ENCODE measurements around the gene IGF2R. TPM values are rescaled to one million over a fixed set of nuclear protein-coding genes. Genes with fewer than 3 reads are reported as not detected.
A peak's percentile ranks its signal among the peaks of the same experiment; 100 is the strongest.

IGF2R gene
- total RNA-seq, 4 donors from 2014 or later: 48.8 to 106 (median 92.3) TPM

- Histone ChIP-seq H3K27me3 (no peaks in the 10 kb centered on the region), H3K4me1 (no peaks in the 10 kb centered on the region), H3K36me3 (no peaks in the 10 kb centered on the region), H3K9me3 (peaks cover 5 to 7% of the 10 kb centered on the region in 2 donors), H3K27ac (no peak overlapping the region), H3K4me3 (no peak overlapping the region)
- intact Hi-C loops (cut with DNase I; ENCODE audit: low total_unique reads): no loop called here
- TF ChIP-seq POLR2AphosphoS5 (IDR thresholded peaks at IDR 0.05): no peak
- TF ChIP-seq EP300 (IDR thresholded peaks at IDR 0.05; ENCODE audit: low read depth): no peak
- peak in 4 of 5 experiments; percentile 18 to 30 (median 25) for TF ChIP-seq CTCF (IDR thresholded peaks at IDR 0.05)
- no peak for TF ChIP-seq POLR2A (IDR thresholded peaks at IDR 0.05)
- no peak for DNase-seq
- 50 to 68% methylated on average over 2 to 11 of the region's 11 CpGs for WGBS, 2 donors (ENCODE audit: low coverage in 1 of 2)
- in situ Hi-C loops (cut with MboI; ENCODE audit: low pct_ligation_motif_present in 1 of 4, low pct_unique_long_range_greater_than_20kb in 1 of 4, low sequenced_read_pairs in 3 of 4): loop anchor here in 1 of 4 donors (25.0 kb wide), 1 partner anchor 779 kb away; the partner anchor contains the start of gene FNDC1
These were observed 27.4 kb upstream of the IGF2R start for GRCh38 chr6:159941286-159942113.

- Histone ChIP-seq H3K36me3 (no peaks in the 10 kb centered on the region), H3K4me3 (no peak overlapping the region), H3K9me3 (peaks cover 5 to 7% of the 10 kb centered on the region in 2 donors), H3K4me1 (no peaks in the 10 kb centered on the region), H3K27ac (no peak overlapping the region), H3K27me3 (no peaks in the 10 kb centered on the region)
- intact Hi-C loops (cut with DNase I; ENCODE audit: low total_unique reads): no loop called here
- TF ChIP-seq POLR2AphosphoS5 (IDR thresholded peaks at IDR 0.05) (no peak), POLR2A (IDR thresholded peaks at IDR 0.05) (no peak), CTCF (IDR thresholded peaks at IDR 0.05) (no peak), EP300 (IDR thresholded peaks at IDR 0.05; ENCODE audit: low read depth) (no peak)
- in situ Hi-C loops (cut with MboI; ENCODE audit: low pct_ligation_motif_present in 1 of 4, low pct_unique_long_range_greater_than_20kb in 1 of 4, low sequenced_read_pairs in 3 of 4): loop anchor here in 1 of 4 donors (25.0 kb wide), 1 partner anchor 781 kb away; the partner anchor contains the start of gene FNDC1
- 61 to 74% methylated on average over 5 to 6 of the region's 6 CpGs for WGBS, 2 donors (ENCODE audit: low coverage in 1 of 2)
- no peak for DNase-seq
These were observed 25.7 kb upstream of the IGF2R start for GRCh38 chr6:159943101-159943632.

GRCh38 chr6:159943968-159944598 is 24.8 kb upstream of the IGF2R start:
- H3K4me3 ChIP-seq: no peak overlapping the region
- no peaks in the 10 kb centered on the region for H3K4me1 ChIP-seq
- in situ Hi-C loops (cut with MboI; ENCODE audit: low pct_ligation_motif_present in 1 of 4, low pct_unique_long_range_greater_than_20kb in 1 of 4, low sequenced_read_pairs in 3 of 4) (loop anchor here in 1 of 4 donors (25.0 kb wide), 1 partner anchor 782 kb away; the partner anchor contains the start of gene FNDC1), intact Hi-C loops (cut with DNase I; ENCODE audit: low total_unique reads) (no loop called here)
- no peak for DNase-seq
- H3K27me3 ChIP-seq: no peaks in the 10 kb centered on the region
- H3K27ac ChIP-seq: no peak overlapping the region
- no peaks in the 10 kb centered on the region for H3K36me3 ChIP-seq
- H3K9me3 ChIP-seq: peaks cover 5 to 7% of the 10 kb centered on the region in 2 donors
- 0 to 90% methylated on average over 1 to 2 of the region's 2 CpGs for WGBS, 2 donors (ENCODE audit: low coverage in 1 of 2)
- TF ChIP-seq POLR2AphosphoS5 (IDR thresholded peaks at IDR 0.05) (no peak), POLR2A (IDR thresholded peaks at IDR 0.05) (no peak), CTCF (IDR thresholded peaks at IDR 0.05) (no peak), EP300 (IDR thresholded peaks at IDR 0.05; ENCODE audit: low read depth) (no peak)
